Ishikawa (cell line): Measurements from ENCODE around the gene RPS25.

Experiments used
- EP300 ChIP-seq: IDR thresholded peaks from 2 replicates; pipeline ENCODE4 v1.6.1; 2012; ENCODE audit warnings: borderline replicate concordance
- TF ChIP-seq, protein P1 (sequence below): IDR thresholded peaks from 2 replicates; pipeline ENCODE4 v1.6.1; 2012; ENCODE audit warnings: low read depth, mild to moderate bottlenecking

DNA sequence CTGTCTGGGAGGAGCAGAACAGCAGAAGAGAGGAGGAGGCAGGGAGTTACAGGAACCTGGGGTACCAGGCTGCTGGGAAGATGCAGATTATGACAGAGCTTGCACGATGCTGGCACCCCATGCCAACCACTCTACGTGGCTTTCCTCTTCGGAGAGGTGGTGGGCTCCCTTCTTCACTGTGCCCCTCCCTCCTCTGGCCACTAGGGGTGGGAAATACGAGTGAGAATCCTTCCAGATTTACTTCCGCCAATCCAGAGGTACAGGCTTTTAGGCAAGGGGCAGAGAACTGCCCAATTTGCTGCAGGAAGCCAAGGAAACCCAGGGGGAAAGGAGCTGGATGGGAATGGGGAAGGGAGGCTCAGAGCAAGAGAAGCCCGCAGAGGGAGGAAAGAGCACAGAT, 26.6 kb upstream of the RPS25 start:
- TF ChIP-seq EP300: no peak
- TF ChIP-seq, protein P1, sequence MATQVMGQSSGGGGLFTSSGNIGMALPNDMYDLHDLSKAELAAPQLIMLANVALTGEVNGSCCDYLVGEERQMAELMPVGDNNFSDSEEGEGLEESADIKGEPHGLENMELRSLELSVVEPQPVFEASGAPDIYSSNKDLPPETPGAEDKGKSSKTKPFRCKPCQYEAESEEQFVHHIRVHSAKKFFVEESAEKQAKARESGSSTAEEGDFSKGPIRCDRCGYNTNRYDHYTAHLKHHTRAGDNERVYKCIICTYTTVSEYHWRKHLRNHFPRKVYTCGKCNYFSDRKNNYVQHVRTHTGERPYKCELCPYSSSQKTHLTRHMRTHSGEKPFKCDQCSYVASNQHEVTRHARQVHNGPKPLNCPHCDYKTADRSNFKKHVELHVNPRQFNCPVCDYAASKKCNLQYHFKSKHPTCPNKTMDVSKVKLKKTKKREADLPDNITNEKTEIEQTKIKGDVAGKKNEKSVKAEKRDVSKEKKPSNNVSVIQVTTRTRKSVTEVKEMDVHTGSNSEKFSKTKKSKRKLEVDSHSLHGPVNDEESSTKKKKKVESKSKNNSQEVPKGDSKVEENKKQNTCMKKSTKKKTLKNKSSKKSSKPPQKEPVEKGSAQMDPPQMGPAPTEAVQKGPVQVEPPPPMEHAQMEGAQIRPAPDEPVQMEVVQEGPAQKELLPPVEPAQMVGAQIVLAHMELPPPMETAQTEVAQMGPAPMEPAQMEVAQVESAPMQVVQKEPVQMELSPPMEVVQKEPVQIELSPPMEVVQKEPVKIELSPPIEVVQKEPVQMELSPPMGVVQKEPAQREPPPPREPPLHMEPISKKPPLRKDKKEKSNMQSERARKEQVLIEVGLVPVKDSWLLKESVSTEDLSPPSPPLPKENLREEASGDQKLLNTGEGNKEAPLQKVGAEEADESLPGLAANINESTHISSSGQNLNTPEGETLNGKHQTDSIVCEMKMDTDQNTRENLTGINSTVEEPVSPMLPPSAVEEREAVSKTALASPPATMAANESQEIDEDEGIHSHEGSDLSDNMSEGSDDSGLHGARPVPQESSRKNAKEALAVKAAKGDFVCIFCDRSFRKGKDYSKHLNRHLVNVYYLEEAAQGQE: no peak
